ENCODE measurements around the gene SPATA32. TPM values are rescaled to one million over a fixed set of nuclear protein-coding genes. Genes with fewer than 3 reads are reported as not detected.

The SPATA32 gene
- total and polyA plus RNA-seq, 2 experiments from 2014 or later: not detected

DNA sequence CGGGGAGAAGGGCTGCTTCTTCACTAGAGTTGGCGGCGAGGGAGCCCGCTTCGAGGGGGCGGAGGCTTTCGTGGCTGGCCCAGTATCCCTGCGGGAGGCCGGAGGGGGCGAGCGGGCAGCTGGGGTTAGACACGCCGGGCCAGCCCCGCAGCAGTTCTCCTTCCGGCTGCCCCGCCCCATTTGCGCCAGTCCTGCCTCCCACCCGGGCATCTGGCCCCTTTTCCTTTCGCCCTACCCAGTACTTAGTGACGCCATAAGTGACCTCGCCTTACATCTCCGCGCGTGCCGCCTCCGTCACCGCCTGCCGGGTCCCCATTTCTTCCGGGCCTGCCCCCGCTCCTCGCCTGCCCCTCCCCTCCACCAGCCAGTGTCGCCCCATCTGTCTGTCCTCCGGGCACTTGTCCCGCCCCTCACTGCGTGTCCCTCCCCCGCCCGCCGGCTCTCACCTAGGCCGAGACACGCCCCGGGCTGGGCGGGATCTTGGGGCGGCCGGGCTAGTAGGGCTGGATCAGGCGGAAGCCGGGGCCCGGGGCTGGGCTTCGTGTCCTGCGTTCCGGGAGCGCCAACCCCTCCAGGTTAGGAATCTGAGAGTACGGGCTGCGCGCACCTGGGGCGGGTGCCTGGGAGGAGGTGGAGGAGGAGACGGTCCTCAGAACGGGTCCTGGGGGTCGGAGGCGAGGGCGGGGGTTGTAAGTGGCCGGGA lies 14.3 kb downstream of the SPATA32 start:
- Mint-ChIP-seq H3K4me1 (peaks cover 23% of the 10 kb centered on the region), H3K27ac (peak overlapping the region; percentile 94), H3K36me3 (ENCODE audit: low read depth) (peaks cover 12% of the 10 kb centered on the region), H3K27me3 (ENCODE audit: insufficient read depth, low read depth, poor library complexity) (peaks cover 17% of the 10 kb centered on the region), H3K4me3 (peak overlapping the region; percentile 79), H3K9me3 (no peaks in the 10 kb centered on the region; the same call in 2 of the 3 replicates)
- Histone ChIP-seq H3K36me3 (ENCODE audit: insufficient read depth) (no peaks in the 10 kb centered on the region), H2AFZ (peak overlapping the region; percentile 99), H3K27ac (ENCODE audit: low read depth) (peak overlapping the region; percentile 94), H3K79me2 (replicated peaks; ENCODE audit: insufficient read depth) (peaks cover 3% of the 10 kb centered on the region; the same call in 1 of the 2 replicates), H3K4me1 (ENCODE audit: insufficient read depth) (peaks cover 18% of the 10 kb centered on the region), H3K27me3 (ENCODE audit: insufficient read depth) (no peaks in the 10 kb centered on the region), H3K4me3 (peak overlapping the region; percentile 96), H3K9me2 (ENCODE audit: insufficient read depth) (no peaks in the 10 kb centered on the region), H3K4me2 (peak overlapping the region; percentile 99), H3F3A (replicated peaks; ENCODE audit: low read depth) (peaks cover 17% of the 10 kb centered on the region), H4K20me1 (replicated peaks; ENCODE audit: insufficient read depth) (no peaks in the 10 kb centered on the region)
- TF ChIP-seq CREB1 (CRISPR knock-in tag; IDR thresholded peaks at IDR 0.05; ENCODE audit: low read depth): peak; percentile 97
- TF ChIP-seq STAT1 (IDR thresholded peaks at IDR 0.05; ENCODE audit: unreplicated experiment): no peak
- TF ChIP-seq, protein P1, sequence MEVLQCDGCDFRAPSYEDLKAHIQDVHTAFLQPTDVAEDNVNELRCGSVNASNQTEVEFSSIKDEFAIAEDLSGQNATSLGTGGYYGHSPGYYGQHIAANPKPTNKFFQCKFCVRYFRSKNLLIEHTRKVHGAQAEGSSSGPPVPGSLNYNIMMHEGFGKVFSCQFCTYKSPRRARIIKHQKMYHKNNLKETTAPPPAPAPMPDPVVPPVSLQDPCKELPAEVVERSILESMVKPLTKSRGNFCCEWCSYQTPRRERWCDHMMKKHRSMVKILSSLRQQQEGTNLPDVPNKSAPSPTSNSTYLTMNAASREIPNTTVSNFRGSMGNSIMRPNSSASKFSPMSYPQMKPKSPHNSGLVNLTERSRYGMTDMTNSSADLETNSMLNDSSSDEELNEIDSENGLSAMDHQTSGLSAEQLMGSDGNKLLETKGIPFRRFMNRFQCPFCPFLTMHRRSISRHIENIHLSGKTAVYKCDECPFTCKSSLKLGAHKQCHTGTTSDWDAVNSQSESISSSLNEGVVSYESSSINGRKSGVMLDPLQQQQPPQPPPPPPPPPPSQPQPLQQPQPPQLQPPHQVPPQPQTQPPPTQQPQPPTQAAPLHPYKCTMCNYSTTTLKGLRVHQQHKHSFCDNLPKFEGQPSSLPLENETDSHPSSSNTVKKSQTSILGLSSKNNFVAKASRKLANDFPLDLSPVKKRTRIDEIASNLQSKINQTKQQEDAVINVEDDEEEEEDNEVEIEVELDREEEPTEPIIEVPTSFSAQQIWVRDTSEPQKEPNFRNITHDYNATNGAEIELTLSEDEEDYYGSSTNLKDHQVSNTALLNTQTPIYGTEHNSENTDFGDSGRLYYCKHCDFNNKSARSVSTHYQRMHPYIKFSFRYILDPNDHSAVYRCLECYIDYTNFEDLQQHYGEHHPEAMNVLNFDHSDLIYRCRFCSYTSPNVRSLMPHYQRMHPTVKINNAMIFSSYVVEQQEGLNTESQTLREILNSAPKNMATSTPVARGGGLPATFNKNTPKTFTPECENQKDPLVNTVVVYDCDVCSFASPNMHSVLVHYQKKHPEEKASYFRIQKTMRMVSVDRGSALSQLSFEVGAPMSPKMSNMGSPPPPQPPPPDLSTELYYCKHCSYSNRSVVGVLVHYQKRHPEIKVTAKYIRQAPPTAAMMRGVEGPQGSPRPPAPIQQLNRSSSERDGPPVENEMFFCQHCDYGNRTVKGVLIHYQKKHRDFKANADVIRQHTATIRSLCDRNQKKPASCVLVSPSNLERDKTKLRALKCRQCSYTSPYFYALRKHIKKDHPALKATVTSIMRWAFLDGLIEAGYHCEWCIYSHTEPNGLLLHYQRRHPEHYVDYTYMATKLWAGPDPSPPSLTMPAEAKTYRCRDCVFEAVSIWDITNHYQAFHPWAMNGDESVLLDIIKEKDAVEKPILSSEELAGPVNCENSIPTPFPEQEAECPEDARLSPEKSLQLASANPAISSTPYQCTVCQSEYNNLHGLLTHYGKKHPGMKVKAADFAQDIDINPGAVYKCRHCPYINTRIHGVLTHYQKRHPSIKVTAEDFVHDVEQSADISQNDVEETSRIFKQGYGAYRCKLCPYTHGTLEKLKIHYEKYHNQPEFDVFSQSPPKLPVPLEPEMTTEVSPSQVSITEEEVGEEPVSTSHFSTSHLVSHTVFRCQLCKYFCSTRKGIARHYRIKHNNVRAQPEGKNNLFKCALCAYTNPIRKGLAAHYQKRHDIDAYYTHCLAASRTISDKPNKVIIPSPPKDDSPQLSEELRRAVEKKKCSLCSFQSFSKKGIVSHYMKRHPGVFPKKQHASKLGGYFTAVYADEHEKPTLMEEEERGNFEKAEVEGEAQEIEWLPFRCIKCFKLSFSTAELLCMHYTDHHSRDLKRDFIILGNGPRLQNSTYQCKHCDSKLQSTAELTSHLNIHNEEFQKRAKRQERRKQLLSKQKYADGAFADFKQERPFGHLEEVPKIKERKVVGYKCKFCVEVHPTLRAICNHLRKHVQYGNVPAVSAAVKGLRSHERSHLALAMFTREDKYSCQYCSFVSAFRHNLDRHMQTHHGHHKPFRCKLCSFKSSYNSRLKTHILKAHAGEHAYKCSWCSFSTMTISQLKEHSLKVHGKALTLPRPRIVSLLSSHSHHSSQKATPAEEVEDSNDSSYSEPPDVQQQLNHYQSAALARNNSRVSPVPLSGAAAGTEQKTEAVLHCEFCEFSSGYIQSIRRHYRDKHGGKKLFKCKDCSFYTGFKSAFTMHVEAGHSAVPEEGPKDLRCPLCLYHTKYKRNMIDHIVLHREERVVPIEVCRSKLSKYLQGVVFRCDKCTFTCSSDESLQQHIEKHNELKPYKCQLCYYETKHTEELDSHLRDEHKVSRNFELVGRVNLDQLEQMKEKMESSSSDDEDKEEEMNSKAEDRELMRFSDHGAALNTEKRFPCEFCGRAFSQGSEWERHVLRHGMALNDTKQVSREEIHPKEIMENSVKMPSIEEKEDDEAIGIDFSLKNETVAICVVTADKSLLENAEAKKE (CRISPR knock-in tag; IDR thresholded peaks at IDR 0.05): no peak
- TF ChIP-seq POLR2AphosphoS5 (IDR thresholded peaks at IDR 0.05; ENCODE audit: low read depth): peak; percentile 82
- no peak for TF ChIP-seq EZH2 (IDR thresholded peaks at IDR 0.05; ENCODE audit: low read depth, unreplicated experiment)
- TF ChIP-seq EZH2phosphoT487 (IDR thresholded peaks at IDR 0.05; ENCODE audit: unreplicated experiment): no peak
- no peak for TF ChIP-seq NANOG (IDR thresholded peaks at IDR 0.05; ENCODE audit: borderline replicate concordance)
- TF ChIP-seq, protein P2, sequence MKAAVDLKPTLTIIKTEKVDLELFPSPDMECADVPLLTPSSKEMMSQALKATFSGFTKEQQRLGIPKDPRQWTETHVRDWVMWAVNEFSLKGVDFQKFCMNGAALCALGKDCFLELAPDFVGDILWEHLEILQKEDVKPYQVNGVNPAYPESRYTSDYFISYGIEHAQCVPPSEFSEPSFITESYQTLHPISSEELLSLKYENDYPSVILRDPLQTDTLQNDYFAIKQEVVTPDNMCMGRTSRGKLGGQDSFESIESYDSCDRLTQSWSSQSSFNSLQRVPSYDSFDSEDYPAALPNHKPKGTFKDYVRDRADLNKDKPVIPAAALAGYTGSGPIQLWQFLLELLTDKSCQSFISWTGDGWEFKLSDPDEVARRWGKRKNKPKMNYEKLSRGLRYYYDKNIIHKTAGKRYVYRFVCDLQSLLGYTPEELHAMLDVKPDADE (IDR thresholded peaks at IDR 0.05): 0 out of 2 replicates have a peak, but pooled peaks have one; percentile 17
- TF ChIP-seq, protein P3, sequence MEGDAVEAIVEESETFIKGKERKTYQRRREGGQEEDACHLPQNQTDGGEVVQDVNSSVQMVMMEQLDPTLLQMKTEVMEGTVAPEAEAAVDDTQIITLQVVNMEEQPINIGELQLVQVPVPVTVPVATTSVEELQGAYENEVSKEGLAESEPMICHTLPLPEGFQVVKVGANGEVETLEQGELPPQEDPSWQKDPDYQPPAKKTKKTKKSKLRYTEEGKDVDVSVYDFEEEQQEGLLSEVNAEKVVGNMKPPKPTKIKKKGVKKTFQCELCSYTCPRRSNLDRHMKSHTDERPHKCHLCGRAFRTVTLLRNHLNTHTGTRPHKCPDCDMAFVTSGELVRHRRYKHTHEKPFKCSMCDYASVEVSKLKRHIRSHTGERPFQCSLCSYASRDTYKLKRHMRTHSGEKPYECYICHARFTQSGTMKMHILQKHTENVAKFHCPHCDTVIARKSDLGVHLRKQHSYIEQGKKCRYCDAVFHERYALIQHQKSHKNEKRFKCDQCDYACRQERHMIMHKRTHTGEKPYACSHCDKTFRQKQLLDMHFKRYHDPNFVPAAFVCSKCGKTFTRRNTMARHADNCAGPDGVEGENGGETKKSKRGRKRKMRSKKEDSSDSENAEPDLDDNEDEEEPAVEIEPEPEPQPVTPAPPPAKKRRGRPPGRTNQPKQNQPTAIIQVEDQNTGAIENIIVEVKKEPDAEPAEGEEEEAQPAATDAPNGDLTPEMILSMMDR (conservative IDR thresholded peaks at IDR 0.05; ENCODE audit: low read depth in 2 of 2): no peak
- peak; percentile 99 for DNase-seq (ENCODE audit: low spot score)
- peak; percentile 84 for ATAC-seq
